ENCODE data around the gene ALOX15B.
A peak's percentile ranks its signal among the peaks of the same experiment; 100 is the strongest.
"Not testable (repeated sequence)": the region's sequence is repeated elsewhere in the genome, so short reads cannot be mapped to it uniquely, and the experiment has no call there.

Gene ALOX15B

DNA sequence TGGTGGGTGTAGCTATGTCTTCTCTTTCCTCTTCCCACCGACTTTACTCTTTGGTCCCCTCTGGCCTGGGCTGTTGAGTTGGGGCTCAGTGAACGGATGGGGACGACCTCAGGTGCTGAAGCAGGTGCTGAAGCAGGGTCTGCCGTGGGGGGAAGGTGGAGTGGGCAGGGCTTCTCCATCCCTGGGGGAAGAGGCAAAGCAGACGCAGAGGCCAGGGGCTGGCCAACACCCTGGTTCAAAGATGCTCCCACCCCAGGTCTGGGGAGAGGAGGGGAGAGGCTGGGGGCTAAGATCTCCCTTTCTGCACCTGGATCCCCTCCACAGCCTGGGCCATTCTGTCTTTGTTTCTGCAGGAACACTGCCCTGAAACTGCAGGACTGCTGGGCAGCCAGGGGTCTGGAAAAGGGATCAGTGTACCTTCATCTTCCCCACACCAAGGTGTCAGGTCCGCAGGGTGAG lies 25.7 kb downstream of the ALOX15B start:
- DNase-seq = no peak

DNA sequence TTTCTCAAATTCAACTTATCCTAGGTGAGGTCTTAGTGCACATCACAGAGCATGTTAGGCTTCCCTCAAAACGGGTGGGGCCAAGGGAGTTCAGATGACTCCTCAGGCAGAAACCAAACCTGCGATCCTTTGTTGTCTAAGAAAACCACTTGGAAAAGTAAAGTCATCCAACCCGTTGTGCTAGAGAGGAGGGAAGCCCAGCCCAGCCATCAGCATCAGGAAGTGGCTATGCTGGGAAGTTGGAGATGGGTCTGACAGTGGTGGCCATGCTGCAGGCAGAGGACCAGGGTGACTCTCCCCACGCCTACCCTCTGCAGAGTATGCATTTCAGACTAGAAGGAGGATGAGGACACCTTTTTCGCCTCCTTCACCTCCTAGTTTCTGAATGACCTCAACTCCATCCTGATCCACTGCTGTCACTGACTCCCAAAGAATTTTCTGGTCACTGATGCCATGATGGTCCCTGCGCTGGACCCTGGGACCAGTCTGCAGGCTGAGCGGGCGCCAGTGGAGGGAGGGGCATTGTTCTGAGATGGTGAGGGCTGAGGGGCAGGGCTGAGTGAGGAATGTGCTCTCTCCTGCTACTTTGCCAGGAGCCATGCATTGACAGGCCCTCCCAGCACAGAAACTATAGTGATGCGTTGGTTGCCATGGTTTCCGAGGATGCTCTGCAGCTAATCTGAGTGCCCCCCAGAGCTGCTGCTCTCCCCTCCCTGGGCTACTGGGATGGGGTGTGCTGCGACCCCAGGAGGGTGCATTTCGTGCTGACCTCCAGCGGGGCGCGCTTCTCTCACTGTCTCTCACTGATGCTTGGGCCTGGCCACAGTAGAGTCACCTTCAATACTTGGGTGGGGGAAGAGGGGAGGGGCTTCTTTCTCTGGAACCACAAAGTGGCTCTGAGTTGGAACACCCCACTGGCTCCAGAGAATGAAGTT lies 28.2 kb downstream of the ALOX15B start:
- no peak for DNase-seq

DNA sequence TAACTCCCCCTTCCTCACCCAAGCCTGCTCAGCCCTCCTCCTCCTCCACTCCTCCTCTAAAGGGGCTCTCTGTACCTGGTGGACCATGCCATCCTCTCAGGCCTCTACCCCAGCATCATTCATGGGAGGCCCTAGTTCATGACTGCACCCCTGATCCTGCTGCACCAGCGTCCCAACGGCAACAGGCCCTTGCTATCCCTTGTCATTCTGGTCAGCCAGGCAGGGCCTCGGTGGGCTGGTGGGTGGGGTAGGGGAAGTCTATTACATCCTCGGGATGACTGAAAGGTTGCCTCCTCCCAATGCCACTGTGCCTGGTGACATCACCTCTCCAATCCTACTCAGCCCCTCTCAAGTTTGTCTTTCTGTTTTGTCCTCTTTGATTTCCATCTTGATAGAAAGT lies 28.9 kb downstream of the ALOX15B start:
- no peak for DNase-seq

DNA sequence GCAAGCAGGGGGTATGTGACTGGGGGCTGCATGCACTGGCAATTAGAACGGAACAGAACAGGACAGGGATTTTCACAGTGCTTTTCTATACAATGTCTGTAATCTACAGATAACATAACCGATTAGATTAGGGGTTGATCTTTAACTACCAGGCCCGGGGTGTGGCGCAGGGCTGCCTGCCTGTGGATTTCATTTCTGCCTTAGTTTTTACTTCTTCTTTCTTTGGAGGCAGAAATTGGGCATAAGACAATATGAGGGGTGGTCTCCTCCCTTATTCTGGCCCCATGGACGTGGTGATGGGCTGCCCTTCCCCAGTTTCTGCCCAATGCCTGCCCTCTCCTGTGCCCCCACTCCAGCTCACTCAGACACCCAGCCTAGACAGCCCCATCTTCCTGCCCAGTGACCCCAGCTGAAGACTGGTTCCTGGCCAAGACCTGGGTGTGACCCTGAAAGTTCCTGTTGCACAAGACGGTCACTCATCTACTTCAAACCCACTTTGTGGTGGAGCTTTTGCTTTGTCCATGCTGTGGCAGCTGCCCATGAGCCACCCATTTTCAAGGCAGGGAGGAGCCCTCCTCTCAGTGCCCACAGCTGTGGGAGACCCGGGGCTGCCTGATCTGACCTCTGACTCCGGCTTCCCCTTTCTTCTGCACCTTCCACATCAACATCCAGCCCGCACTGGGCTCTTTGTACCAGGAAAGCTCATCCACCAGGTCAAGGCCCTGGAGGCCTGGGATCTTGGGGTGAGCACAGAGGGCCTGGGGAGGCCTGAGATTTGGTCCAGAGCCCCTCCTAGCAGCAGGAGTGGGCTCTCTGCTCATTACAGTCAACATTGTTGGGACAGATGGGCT lies 30.1 kb downstream of the ALOX15B start:
- DNase-seq = peak in 1 of 2 donors; percentile 63

DNA sequence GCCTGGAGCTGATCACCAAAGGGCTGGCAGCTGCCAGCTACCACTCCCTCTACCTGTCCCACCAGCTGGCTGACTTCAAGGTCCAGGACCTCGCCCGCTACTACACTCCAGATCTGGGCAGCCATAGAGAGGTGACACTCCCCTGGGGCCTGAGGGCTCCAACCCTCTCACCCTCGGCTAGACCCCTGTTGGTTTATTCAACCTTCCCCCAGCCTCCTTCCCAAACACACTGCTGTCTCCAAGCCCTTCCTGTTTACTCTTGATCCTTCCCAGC lies 30.7 kb downstream of the ALOX15B start:
- DNase-seq = no peak

DNA sequence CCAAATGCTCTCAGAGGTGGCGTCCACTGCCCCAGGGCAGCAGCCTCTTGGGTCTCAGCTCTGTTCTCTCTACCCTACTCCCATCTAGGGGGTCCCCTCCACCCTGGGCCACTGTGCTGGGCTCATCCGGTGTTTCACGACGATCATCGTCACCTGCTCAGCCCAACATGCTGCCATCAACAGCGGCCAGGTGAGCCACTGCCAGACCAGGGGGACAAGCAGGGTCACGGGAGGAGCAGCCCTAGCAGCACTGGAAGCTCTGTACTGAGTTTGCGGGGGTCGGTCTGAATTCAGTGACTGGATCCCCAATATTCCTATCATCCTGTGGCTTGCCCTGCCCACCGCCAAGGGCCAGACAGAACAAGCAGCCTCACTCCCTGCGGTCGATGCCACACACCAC lies 32.6 kb downstream of the ALOX15B start:
- no peak for DNase-seq

DNA sequence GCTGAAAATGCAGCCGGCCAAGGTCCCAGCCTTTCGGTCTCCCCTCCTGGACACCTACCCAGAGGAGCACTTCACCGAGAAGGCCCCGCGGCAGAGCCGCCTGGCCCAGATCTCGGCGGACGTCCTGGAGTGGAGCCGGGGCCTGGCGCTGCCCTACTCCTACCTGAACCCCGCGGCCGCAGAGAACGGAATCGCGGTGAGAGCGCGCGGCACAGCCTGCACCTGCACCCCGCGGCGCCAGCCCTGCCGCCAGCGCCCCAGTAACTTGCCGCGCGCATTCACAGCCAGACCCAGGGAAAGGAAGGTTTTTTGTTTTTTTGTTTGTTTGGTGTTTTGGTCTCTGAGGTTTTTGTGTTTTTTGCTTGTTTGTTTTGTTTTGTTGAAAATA lies 33.5 kb downstream of the ALOX15B start:
- no peak for DNase-seq

DNA sequence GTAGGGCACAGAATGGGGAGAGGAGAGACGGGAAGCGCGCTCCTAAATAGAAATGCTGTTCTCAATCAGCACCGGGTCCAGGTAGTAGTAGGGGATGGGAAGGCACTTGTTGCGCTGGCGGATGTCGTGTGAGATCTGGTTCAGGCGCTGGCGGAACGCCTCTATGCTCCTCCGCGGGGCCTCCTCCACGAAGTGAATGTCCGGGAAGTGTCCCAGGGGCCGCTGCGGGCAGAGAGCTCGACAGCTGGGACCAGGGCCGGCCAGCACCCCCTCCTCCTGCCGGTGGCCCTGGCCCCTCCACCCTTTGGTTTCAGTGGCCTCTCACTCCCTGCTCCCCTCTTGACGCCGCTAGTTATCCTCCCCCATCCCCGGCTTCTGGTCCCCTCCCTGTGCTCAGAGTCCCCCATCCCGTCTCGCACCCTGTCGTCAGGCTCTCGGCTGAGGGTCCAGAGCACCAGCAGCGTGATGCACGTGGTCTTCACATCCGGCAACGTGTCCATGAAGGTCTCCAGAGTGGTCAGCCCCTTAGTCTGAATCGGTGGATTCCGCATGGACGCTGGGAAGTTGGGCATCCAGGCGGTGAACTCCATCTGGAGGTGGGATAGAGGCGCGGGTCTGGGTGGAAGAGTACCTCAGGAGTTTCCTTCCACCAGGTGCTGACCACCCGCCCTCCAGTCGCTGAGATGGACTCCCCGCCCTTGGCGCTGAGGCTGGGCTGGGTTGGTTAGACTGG lies 34.0 kb downstream of the ALOX15B start:
- peak; percentile 27 to 34 for DNase-seq

DNA sequence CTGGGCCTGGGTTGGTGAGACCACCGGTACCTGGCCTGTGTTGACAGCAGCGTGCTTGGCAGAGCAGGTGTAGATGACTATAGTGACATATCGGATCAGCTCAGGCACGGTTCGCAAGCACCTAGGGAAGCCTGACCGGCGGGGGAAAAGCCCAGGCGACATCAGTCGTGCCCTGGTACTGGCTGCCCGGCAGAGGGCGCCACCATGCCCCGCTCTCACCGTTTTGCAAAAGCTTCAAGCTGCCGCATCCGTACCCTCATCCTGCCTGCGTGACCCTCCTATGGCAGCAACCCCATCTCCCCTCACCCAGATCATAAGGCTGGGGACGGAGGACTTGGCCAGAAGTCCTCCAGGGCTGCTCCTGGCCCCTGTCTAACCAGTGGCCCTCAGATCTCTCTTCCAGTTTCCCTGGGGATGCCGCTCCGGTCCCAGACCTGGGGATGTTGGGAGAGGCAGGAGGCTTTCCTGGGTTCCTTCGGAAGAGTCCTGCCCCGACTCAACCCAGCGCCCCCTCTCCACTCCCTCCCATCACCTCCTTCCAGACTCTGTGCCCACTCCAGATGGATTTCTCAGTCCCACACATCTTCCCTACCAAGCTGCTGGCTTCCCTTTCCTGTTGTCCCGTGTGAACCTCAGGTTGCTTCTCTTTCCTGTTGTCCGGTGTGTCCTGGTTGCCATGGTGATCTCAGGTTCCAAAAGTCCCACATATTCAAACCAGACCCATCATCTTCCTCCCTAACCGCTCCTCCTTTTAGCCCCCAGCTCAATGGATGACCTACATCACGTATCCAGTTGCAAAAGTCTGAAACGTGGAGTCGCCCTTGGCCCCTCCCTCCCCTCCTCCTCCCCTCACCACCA lies 35.0 kb downstream of the ALOX15B start:
- peak; percentile 88 to 89 for DNase-seq

DNA sequence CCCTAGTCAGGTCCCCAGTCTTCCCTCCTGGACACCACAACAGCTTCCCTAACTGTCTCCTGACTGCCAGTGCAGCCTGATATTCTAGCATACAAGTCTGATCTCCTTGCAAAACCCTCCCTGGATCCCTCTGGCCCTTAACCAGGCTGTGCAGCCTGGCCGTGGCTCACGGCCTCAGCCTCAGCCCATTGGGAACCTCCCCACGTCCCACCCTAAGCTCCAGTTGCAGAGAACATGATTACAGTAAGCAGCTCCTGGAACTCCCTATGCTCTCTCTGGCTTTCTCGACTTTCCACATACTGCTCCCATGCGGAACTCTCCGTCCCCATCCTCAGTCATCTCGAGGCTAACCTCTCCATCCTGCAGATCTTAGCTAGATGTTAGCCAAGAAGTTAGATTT lies 35.7 kb downstream of the ALOX15B start:
- DNase-seq = no peak

DNA sequence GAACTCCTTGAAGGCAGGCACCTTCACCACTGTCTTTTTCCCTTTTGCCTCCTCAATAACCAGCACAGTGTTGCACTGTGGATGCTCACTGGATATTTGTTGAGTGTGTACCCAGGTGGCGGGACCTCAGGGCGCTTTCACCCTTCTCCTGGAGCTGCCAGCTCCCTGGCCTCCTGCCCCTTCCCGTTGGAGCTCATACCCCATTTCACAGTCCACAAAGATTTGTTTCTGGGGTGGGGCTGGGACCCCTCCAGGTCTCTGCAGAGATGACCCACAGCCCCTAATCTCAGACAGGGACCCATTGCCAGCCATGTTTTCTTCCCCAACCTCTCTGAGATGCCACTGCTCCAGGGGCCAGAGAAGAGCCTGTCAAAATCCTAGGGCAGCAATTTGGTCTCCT lies 36.2 kb downstream of the ALOX15B start:
- no peak for DNase-seq

DNA sequence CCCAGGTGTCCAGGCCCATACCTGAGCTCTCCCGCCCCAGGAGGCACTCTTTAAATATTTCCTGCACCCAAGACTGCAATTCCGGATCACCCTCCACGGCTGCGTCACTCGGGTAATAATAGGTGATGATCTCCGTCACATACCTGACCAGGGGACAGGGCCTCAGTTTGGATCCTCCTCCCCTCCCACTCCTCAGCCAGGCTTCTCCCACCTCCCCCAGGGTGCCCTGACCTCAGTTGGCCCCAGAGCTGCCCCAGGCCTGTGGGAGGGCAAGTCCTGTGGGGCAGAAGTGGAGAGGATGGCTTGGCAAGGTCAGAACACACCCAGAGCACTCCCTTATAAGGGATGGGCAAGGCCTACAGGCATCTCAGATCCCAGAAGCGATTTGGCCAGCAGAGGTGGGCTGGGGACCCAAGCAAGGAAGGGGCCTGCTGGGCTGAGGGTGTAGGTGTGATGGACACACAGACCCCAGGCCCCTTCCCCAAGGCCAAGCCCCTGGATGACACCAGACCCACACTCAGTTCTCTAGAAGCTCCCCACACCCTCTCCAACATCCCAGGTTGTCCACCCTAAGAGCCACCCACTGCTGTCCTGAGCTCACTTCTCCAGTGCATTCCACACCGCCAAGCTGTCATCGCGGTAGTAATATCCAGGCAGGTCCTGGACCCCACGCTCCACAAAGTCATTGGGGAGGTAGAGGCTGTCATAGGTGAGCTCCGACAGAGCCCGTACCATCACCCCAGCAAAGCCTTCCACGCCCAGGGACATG lies 36.9 kb downstream of the ALOX15B start:
- DNase-seq = no peak

DNA sequence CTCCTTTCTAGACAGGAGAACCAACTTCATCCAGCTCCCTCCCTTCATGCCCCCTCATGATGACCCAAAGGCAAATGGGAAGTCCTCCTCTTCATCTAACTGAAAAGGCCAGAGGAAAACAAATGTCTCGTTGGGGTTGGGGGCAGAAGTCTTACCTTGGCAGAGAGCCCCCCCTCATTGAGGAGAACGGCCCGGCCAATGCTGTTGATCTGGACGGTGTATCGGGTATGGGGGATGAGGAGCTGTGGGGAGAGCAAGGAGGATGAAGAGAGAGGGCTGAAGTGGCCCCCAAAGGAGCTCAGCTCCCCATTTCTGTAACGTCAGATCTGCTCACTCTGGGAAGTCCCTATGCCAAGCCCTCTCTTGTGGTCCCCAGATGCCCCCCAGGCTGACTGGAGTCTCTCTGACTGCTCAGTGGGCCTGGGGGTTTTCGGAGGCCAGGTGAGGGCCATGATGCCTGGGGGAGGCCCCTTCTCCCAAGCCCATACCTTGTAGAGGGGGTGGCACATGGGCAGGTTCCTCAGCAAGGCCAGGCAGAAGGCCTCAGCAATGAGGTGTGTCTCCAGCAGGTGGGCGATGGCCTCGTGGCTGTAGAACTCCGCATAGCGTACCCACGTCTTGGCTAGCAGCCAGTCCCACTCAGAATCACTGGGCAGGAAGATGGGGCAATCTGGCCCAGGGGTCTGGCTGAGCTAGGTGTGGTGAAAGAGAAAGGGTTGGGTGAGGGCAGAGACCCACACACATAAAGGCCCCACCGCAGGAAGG lies 37.8 kb downstream of the ALOX15B start:
- no peak for DNase-seq

DNA sequence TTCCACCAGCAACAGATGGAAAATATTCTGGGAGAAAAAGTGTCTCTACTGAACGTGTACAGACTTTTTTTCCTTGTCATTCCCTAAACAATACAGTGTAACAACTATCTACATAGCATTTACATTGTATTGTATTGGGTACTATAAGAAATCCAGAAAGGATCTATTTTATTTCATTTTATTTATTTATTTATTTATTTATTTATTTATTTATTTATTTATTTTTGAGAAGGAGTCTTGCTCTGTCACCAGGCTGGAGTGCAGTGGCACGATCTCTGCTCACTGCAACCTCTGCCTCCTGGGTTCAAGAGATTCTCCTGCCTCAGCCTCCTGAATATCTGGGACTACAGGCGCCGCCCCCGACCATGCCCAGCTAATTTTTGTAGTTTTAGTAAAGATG lies 39.1 kb downstream of the ALOX15B start:
- DNase-seq = not testable (repeated sequence)

DNA sequence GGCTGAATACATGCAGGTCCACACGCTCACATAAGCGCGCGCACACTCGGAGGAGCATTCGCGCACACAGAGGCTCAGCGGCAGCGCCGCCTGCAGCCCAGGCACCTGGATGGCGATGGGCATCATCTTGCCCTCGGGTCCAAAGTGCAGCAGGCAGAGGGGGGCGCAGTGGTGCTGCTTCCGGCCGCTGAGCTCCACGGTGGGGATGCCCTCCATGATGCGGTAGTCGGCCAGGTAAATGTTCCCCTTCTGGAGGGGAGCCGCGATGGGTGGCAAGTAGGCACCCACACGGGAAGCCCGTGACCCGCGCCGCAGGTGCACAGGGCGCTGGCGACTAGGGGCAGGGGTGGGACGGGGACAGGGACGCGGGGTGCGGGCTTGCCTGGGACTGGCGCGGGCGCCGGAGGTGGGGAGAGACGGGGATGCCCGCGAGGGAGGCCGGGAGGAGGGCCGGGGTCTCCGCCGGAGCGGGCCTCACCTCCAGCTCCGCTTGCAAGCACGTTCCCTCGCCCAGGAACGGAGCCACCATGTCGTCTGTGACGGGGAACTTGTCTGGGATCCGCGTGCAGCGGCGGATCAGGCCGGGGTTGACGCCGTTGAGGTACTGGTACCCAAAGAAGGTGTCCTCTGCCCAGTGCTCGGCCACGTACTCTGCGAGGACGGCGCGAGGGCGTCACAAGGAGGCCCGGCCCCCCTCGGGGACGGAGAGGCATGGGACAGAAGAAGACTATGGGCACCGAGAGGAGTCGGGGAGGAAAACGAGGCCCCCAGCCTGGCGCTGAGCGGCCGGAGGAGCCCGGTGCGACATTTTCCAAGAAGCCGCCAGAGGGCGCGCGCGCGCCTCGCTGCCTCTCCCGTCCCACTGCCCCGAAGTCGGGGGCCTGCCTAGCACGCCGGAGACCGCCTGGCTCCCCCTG lies 40.7 kb downstream of the ALOX15B start:
- DNase-seq = peak; percentile 80 to 82

DNA sequence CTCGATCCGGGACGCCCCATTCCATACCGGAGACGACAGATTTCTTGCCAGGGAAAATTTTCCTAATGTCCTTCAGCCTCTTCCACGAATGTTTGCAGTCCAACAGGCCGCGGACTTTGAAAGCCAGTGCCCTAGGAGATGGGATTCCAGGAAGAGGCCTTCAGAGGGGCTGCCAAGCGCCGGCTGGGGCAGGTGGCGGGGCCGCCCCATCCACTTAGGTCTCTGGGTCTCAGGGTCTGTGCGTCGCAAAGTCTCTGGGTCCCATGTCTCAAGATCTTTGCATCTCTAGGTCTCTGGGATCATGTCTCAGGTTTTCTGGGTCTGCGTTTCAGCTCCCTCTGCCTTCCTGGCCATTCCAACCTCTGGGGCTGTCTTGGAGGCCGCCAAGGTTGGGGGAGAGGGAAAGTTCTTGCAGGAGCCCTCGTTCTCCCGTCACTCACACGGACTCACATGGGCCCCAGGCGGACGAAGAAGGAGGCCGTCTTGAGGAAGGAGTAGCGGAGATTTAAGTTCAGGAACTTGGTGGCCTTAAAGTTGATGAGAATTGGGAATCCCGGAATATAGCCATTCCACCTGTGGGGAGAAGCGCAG lies 41.4 kb downstream of the ALOX15B start:
- DNase-seq = no peak

DNA sequence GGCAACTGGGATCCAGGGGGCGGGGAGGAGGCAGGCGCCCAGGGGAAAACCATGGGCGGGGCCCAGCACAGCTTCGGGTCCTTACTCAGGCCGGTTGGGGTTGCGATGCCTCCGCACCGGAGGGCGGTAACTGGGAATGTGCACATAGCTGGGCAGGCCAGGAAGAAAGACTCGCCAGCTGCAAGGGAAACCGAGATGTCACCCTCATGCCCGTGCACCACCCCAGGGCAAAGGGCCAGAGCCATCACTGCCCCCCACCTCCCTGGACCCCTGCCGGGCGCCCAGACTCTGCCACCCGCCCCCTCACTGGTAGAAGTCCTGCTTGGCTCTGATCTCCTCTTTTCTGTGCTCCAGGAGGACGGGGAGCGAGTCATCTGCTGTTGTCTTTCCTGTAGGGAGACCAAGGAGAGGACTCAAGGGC lies 42.0 kb downstream of the ALOX15B start:
- DNase-seq = no peak

DNA sequence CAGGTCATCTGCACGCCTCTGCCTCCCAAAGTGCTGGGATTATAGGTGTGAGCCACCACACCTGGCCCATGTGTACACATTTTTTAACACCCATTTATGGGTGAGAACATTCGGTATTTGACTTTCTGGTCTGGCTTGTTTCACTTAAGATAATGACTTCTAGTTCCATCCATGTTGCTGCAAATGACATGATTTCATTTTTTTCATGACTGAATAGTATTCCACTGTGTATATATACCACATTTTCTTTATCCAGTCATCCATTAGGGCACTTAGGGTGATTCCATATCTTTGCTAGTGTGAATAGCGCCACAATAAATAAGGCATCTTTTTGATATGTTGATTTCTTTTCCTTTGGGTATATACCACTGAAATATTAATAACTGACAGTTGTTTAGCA lies 43.0 kb downstream of the ALOX15B start:
- no peak for DNase-seq

DNA sequence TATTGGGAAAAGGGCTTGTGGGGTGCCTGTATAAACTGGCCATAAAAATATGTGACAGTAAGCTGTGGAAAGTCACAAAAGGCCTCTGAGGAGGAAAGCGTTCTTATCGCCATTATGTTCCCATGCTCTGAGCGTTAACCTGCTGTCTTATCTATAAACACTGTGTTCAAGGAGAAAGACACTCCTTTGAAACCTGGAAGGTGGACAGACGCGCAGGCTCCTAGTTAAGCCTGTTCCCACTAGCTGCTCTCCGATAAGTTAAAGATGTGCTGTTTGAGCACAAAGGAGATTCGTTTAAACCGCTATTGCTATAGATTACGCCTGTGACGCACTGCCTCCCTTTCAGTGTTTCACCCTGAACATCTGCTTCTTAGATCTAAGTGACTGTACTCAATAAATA lies 43.4 kb downstream of the ALOX15B start:
- no peak for DNase-seq

Measured in CD4-positive, alpha-beta T cell treated with Interleukin-4 for 1 hour (primary cell).